ENCODE measurements around the gene BBS9.
A peak's percentile ranks its signal among the peaks of the same experiment; 100 is the strongest.
"Not testable (repeated sequence)": the region's sequence is repeated elsewhere in the genome, so short reads cannot be mapped to it uniquely, and the experiment has no call there.

The BBS9 gene

DNA sequence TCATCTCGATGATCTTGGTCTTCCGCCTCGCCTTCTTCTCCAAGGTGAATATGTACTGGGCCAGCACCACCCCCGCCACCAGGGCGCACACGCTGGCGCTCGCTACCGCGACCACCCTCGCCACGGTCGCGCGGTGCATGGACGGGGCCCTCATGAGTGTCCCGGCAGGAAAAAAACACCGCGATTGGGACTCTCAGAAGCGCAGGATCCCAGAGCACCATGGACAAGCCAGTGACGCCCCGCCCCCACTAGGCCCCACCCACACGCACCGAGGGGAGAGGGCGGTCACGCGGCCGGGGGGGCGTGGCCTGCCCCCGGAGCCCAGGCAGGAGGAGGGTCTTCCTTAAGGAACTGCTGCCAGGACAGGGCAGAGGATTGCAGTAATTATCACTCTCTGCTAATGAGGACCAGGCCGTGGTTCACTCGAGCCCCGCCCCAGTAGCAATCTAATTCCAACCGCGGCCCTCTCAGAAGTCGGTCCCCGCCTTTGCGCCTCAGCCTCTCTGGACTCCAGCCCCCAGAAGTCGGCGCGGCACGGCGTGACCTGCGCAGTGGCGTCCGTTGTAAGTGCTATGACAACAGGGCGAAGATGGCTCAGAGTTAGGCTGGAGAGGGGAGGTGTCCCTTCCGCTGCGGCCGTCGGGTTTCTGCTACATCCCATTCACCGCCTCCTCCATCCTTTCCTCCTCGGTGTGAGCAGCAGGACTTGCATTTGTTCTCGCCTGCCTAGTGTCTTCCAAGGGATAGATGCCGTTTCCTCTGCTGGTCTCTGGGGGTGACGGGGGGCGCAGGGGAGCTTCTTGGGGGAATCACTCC lies at the start of gene BBS9:
Gene BBS9, plus strand, starts transcription at position 575 of the 816 bp plus-strand sequence. CDS start 16,689 bp downstream, outside the sequence.
- DNase-seq (ENCODE audit: low read depth in 2 of 2, low spot score in 1 of 2) = peak; percentile 77 to 79

DNA sequence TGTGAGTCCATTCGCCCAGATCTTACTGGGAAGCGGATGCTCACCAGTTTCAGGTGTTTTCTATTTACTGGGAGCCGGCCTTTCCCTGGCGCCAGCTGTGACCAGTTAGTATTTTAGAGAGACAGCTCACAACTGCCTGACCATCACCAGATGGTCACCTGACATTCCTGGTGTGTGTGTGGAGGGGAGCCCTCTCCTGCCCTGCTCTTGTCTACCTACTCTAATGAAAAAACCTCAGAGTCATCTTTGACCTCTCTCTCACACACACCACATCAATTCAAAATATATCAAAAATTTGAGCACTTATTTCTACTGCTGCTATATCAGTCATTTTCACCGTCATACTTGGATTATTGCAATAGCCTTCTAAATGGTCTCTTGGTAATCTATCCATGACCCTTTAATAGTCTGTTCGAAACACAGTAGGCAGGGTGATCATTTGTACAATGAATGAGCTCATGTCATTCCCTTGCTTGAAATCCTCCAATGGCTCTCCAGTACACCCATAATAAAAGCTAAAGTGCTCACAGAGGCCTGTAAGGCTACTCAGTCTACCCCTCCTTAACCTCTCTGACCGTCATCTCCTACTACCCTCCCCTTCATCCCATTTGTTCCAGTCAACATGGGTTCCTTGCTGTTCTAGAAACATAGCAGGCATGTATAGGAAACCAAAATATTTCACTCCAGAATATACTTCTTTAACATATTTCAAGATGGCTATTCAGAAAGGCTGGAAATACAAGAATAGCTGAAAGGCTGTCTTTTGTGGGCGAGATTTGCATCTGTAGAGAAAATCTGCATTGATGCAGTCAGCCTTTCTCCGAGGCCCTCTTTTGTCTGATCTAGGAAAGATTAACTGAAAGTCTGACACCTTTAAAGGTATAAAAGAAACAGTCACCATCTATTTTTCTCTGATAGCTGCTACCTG lies 49.3 kb upstream of the BBS9 start:
- DNase-seq (ENCODE audit: low read depth in 2 of 2, low spot score in 1 of 2) = no peak

- DNase-seq (ENCODE audit: low read depth in 2 of 2, low spot score in 1 of 2) = no peak
Measured at GRCh38 chr7:33087356-33087755, 42.0 kb upstream of the BBS9 start.

DNA sequence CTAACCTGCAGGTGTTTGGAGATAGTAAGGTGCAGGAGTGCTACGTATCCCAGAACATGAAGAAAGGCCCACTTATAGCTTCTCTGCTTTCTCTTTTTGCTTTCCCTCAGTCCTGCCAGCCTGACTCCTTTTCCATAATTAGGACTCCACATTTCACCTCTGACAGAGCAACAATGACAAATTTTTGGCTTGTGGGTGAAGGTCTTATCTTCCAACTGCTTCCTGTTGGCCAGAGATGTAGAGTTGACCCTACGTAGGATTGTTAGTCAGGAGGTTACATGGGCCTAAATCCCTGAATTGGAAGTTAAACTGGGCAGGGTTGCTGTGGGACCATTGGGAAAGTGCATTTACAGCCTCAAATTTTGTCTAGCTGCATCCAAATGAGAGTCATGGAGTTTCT lies 41.5 kb upstream of the BBS9 start:
- DNase-seq (ENCODE audit: low read depth in 2 of 2, low spot score in 1 of 2) = no peak

DNA sequence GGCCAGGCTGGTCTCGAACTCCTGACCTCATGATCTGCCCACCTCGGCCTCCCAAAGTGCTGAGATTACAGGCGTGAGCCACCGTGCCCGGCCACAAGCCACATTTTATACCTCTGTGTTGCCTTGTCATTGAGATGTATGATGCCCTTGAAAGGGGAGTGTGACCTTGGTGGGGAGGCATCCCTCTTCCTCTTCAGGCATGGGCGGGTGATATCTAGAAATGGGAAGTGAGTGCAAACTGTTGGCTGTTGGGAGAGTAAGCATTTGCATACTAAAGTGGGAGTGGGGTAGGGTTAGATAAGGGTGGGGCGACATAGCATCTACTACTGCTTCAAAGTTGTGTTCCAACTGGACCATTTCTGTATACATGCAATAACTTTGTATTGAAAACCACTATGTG lies 40.2 kb upstream of the BBS9 start:
- no peak for DNase-seq (ENCODE audit: low read depth in 2 of 2, low spot score in 1 of 2)

DNA sequence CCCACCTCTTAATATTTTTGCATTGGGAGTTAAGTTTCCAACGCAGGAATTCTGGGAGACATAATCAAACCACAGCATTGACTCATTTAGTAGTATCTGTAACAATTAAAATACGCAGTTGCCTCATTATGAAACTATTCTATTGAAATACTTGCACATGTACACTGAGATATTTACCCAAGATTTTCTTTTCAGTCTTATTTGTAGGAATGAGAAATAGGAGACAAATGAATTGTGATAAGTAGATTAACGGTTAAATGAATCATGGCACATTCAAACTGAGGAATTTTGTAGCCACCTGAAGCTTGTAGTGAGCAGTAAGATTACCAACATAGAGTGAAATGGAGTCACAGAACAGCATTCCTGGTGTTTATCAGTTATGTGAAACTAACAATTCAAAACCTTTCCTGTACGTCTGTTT lies 38.2 kb upstream of the BBS9 start:
- DNase-seq (ENCODE audit: low read depth in 2 of 2, low spot score in 1 of 2) = no peak

DNA sequence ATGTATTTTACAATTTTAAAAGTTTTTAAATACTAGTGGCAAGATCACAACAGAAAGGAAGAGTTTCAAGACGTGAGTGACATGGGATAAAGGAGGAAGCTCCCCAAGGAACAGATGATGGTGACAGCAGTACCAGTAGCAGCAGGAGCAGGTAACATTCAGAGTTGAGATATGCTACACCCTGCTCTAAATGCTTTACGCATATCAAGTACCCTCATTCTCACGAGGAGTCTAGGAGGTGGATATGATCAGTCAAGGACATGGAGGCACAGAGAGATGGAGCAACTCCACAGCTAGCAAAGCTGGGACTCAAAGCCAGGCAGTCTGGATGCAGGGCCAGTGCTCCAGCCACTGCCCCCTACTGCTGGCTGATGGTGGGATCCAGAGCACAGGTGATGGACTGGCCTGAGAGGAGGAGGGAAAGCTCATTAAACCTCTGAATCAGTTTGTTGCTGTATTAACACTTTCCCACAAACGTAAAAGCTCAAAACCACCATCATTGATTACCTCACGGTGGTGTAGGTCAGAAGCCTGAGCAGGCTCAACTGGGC lies 37.6 kb upstream of the BBS9 start:
- DNase-seq (ENCODE audit: low read depth in 2 of 2, low spot score in 1 of 2) = no peak

- no peak for DNase-seq (ENCODE audit: low read depth in 2 of 2, low spot score in 1 of 2)
Measured at GRCh38 chr7:33093266-33093665, 36.1 kb upstream of the BBS9 start.

DNA sequence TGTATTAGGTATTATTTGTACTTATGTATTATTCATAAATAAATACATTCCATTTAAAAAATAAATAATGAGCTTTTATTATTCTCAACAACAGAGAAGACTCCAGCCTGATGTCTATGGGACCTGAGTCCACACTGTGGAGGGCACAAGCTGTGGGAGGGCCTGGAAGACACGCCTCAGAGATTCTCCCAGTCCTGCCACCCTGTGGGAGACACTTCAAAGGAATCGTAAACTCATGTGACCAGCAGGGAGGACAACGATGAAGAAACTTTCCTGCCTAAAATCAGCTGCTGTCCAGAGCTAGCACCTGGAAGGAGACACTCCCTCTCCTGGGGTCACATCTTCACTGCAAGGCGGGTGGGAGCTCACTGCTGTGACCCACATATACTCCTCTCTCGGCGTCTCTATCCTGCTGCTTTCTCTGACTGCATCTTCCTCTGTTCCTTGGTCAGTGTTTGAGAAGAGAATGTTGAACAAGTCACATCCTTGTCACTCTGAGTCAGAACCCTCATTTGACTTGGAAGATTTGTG lies 34.6 kb upstream of the BBS9 start:
- DNase-seq (ENCODE audit: low read depth in 2 of 2, low spot score in 1 of 2) = not testable (repeated sequence)

DNA sequence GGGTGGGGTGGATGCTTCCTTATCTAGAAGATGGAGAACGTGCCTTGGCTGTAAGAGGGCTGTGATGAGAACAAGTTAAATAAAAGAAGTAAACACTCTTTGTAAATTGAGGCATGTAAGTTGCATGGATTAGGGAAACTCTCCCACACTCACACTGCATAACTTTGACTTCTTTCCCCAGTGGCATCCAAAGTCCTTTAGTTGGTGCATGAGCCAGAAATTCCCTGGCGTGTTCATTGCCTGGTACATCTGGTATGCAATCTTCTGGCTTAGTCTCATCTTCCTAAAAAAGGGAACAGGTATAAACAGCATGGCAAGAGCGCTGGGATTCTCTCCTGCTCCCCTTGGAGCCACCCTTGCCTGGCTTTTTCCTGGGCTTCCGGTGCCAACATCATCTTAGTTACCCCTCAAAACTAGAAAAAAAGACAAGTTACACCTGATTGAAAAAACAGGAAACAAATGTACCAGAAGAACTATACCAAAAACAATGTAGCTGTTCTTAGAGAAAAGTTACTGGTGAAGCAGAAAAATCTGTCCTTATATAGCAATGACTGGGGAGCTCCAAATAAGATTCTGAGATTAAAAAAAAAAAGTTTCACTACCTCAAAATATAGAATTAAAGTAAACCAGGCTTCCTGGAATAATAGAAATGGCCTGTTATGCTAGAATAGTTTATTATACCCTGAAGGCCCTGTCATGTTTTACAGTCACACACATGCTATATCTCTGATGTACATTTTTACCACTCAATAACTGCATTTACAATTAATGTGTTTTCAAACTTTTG lies 30.0 kb upstream of the BBS9 start:
- no peak for DNase-seq (ENCODE audit: low read depth in 2 of 2, low spot score in 1 of 2)

GRCh38 chr7:33100770-33101169 lies 28.6 kb upstream of the BBS9 start:
- DNase-seq (ENCODE audit: low read depth in 2 of 2, low spot score in 1 of 2) = no peak

DNA sequence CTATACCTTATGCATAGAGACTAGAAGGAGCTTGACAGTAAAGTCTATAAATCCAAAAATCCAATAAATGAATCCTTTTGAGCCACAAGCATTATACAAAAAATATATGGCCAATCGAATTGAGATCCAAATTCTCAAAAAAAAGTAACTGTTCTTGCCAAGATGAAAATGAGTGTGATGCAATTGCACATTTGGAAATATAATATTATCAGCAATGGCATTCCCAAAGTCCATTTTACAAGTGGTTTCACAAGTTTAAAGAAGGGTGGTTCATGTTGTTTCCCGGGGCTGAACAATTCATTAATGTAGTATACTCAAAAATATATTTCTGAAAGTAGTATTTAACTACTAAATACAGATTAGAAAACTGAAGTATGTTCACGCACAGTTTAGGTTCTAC lies 27.5 kb upstream of the BBS9 start:
- no peak for DNase-seq (ENCODE audit: low read depth in 2 of 2, low spot score in 1 of 2)

- no peak for DNase-seq (ENCODE audit: low read depth in 2 of 2, low spot score in 1 of 2)
Measured at GRCh38 chr7:33107136-33108066, 22.0 kb upstream of the BBS9 start.

DNA sequence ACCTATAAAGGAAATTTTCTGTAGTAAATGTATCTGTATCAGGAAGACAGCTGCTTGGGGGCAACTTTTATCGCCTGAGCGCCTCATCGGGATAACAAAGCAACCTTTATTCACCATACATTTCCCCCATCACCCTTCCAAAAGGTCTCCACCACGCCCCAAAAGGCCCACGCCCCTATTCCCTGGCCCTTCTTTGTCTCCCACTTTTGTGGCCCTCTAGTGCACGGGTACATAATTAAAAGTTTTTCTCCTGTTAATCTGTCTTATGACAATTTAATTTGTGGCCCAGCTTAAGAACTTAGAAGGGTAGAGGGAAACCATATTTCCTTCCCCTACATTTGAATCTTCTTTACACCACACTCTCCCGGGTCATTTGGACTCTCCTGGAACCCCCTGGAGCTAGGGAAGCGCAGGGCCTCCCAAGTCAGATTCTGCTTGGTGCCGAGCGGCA lies 20.8 kb upstream of the BBS9 start:
- DNase-seq (ENCODE audit: low read depth in 2 of 2, low spot score in 1 of 2) = no peak

GRCh38 chr7:33109005-33109757 lies 20.2 kb upstream of the BBS9 start, which contains the start of gene RP9:
RP9 (minus strand) TSS chr7:33109404; CDS start chr7:33109372, 32 bp downstream.
- peak; percentile 29 to 55 for DNase-seq (ENCODE audit: low read depth in 2 of 2, low spot score in 1 of 2)

DNA sequence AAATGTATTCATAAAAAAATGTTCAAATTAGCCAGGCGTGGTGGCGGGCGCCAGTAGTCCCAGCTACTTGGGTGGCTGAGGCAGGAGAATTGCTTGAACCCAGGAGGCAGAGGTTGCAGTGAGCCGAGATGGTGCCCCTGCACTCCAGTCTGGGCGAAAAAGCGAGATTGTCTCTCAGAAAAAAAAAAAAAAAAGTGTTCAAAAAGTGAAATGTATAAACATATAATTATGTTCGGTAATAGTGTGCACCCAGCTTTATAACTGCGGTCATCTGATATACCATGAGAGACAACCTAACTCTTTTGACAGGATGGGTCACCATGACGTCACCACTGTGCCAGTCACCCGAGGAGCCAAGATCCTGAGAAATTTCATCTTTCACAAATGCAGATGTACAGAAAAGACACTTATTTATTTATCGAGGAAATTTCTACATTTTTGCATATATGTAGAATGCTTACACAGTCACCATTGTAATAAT lies 19.6 kb upstream of the BBS9 start:
- DNase-seq (ENCODE audit: low read depth in 2 of 2, low spot score in 1 of 2) = no peak

- no peak for DNase-seq (ENCODE audit: low read depth in 2 of 2, low spot score in 1 of 2)
Measured at GRCh38 chr7:33111614-33112013, 17.8 kb upstream of the BBS9 start.

- DNase-seq (ENCODE audit: low read depth in 2 of 2, low spot score in 1 of 2) = no peak
Measured at GRCh38 chr7:33114976-33115375, 14.4 kb upstream of the BBS9 start.

DNA sequence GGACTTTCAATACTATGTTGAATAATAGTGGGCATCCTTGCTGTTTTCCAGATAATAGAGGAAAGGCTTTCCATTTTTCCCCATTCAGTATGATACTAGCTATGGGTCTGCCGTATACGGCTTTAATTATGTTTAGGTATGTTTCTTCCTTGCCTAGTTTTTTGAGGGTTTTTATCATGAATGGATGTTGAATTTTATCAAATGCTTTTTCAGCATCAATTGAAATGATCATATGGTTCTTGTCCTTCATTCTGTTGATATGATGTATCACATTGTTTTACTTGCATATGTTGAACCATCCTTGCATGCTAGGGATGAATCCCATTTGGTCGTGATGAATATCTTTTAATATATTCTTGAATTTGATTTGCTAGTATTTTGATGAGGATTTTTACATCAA lies 11.0 kb upstream of the BBS9 start:
- no peak for DNase-seq (ENCODE audit: low read depth in 2 of 2, low spot score in 1 of 2)

Data from stimulated activated CD8-positive, alpha-beta memory T cell treated with anti-CD3 and anti-CD28 coated beads, Interleukin-4, amount 100 ng/mL, for 4 hours (primary cell).